BJ (cell line): ENCODE results near the gene FXYD2. TPM values are rescaled to one million over a fixed set of nuclear protein-coding genes. Genes with fewer than 3 reads are reported as not detected.

ENCODE experiments used
- CTCF ChIA-PET: fragments of 350-600 bp; formaldehyde crosslinking; extraction: SDS; loops from one replicate; lab custom pipeline; 2021; ENCODE audit warnings: antibody characterized with exemption, inconsistent platforms; lab: Yijun Ruan, JAX
- POLR2A ChIA-PET: fragments of 300-600 bp; sonication (Branson Sonifier 250); formaldehyde crosslinking; extraction: SDS; loops from one replicate; lab custom pipeline; 2021; ENCODE audit warnings: antibody characterized with exemption; lab: Charles Lee
- DNase-seq: peaks from one replicate; pipeline ENCODE4 v3.0.0-alpha.2; 2011; ENCODE audit warnings: low read depth
- H3K27me3 ChIP-seq: 2 replicates; pipeline ENCODE4 v1.6.0; 2011; ENCODE audit warnings: low read length; ENCODE audit not compliant: control insufficient read depth, insufficient read depth
- H3K36me3 ChIP-seq: 2 replicates; pipeline ENCODE4 v1.5.1; 2011; ENCODE audit warnings: low read length; ENCODE audit not compliant: control insufficient read depth, insufficient read depth
- H3K4me3 ChIP-seq: 2 replicates; pipeline ENCODE4 v1.5.1; 2011; ENCODE audit warnings: low read depth, mild to moderate bottlenecking, control low read depth, low read length
- CTCF ChIP-seq: IDR thresholded peaks from 2 replicates; pipeline ENCODE4 v1.5.1; 2011; ENCODE audit warnings: low read depth, mild to moderate bottlenecking, control low read depth, inconsistent platforms, low read length, moderate library complexity; ENCODE audit not compliant: insufficient read depth
- polyA plus RNA-seq: library from polyadenylated mRNA; depleted of rRNA; stranded (reverse); fragments of >200 nt; gene quantifications from 2 replicates; pipeline ENCODE4 v1.2.3, GENCODE V29; 2011

Gene FXYD2
- polyA plus RNA-seq, 1 experiment = not detected

DNA sequence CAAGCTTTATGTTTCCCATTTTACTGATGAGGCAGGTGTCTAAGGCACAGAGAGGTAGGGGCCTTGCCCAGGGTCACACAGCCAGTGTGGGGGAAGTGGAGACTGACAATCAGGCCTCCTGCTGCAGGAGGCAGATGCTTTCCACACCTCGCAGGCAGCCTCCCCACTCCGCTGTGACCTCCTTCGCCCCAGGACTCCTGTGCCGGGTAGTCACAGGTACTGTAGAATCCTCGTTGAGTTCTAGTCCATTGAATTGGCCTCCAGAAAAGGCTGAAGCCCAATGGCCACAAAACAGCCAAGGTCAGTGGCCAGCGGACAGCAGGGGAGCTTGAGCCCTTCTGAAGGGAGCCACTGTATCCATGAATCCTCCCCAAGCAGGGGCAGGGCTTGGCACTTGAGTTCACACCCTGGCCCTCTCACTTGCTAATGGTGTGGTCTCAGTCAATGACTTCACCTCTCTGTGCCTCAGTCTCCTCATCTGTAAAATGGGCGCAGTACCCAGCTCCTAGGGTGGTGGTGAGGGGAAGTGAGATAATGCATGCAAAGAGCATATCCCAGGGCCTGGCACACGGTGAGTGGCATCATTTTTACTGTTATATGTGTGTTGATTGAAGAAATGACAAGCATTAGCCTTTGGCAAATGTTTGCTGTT is 1.1 kb upstream of the FXYD2 start:
- Histone ChIP-seq H3K36me3 (no peaks in the 10 kb centered on the region), H3K27me3 (peaks cover 2% of the 10 kb centered on the region), H3K4me3 (no peak overlapping the region)
- POLR2A ChIA-PET = no interaction called here
- TF ChIP-seq CTCF = no peak
- DNase-seq = no peak
- CTCF ChIA-PET = interaction anchor here (1.3 to 2.6 kb wide), 2 partner anchors 14 to 18 kb away, joined by 3 to 11 read pairs; no protein-coding TSS in a partner anchor

GRCh38 chr11:117823946-117824420 is 561 bp downstream of the FXYD2 start:
- POLR2A ChIA-PET = no interaction called here

GRCh38 chr11:117823294-117823945 is 1.1 kb downstream of the FXYD2 start:
- no peak for TF ChIP-seq CTCF
- POLR2A ChIA-PET = no interaction called here
- CTCF ChIA-PET = interaction anchor here (1.2 to 4.9 kb wide), 4 partner anchors 10 to 21 kb away, joined by 3 to 32 read pairs (median 6); no protein-coding TSS in a partner anchor
- Histone ChIP-seq H3K36me3 (no peaks in the 10 kb centered on the region), H3K4me3 (no peak overlapping the region), H3K27me3 (no peaks in the 10 kb centered on the region)
- DNase-seq = no peak

More at GRCh38 chr11:117823946-117824420, 561 bp downstream of the FXYD2 start:
- no peak overlapping the region for H3K4me3 ChIP-seq
- TF ChIP-seq CTCF = no peak
- DNase-seq = no peak
- H3K27me3 ChIP-seq = no peaks in the 10 kb centered on the region
- H3K36me3 ChIP-seq = no peaks in the 10 kb centered on the region
- CTCF ChIA-PET = interaction anchor here (1.3 to 4.9 kb wide), 3 partner anchors 12 to 20 kb away, joined by 3 to 32 read pairs (median 5); no protein-coding TSS in a partner anchor

DNA sequence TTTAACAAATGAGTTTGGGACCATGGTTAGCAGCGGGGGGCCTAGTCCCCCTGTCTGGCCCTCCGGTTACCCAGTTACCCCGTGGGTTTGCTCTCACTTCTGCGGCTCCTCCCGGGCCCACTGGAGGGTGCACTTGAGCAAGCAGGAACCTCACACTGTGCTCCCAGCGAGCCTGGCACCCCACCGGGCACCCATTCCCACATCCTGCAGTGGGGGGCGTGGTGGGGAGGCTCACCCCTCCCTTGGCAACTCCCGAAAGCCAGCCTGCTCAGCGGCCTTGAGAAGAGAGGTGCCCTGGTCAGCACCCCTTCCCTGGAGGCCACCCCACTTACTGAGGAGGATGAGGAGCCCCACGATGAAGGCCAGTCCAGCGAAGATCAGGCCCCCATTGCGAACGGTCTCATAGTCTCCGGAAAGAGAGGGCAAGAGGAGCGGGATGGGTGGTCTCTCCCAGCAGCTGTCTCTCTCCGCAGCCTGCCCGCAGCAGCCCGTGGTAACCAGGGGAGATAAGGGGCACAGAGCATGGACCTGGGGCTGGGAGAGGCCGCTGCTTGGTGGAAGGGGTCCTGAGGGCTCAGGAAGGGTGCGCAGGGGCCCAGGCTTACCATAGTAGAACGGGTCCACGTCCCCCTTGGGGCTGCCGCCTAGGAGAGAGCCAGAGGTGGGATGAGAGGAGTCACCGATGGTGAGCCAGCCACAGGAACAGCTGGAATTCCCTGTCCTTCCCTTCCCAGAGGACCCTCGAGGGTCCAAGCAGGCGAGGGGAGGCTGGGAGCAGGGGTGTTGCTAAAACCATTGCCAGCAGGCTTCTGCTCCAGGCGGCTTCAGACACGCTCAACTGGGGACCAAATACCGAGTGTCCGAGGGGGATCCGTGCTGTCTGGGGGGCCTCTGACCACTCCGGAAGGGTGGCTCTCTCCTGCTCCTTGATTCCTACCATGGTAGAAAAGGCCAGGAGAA is 2.2 kb downstream of the FXYD2 start:
- Histone ChIP-seq H3K36me3 (no peaks in the 10 kb centered on the region), H3K27me3 (no peaks in the 10 kb centered on the region), H3K4me3 (no peak overlapping the region)
- POLR2A ChIA-PET = no interaction called here
- peak; percentile 47 for TF ChIP-seq CTCF
- CTCF ChIA-PET = interaction anchor here (1.2 to 4.9 kb wide), 3 partner anchors 11 to 18 kb away, joined by 3 to 32 read pairs (median 6); no protein-coding TSS in a partner anchor
- DNase-seq = no peak
